ENCODE data around the gene RGS7. TPM values are rescaled to one million over a fixed set of nuclear protein-coding genes. Genes with fewer than 3 reads are reported as not detected.

Gene RGS7
- total and polyA plus RNA-seq, 2 of the 8 experiments (the other 6 are each of a cell fraction or from before 2014, with no cell fraction given) = 1.6 to 3.0 TPM

DNA sequence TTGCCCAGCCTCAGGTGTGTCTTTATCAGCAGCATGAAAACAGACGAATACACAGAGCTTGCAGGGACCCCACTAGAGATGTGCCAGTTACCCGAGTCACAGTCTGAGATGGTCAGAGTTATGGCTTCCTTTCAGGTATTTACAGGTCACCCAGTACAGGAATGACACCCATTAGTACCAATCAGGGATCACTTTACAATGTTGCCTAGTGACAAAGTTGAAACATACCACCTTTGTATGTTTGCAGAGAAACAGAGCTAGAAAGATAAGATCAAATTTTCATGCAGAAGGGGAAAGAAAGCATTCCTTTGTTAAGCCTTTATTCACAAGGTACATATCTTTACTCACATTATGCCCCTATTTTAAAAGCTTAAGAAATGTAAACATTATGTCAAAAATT lies 137.6 kb downstream of the RGS7 start:
- FAIRE-seq (no peak), DNase-seq (ENCODE audit: low read depth in 1 of 2, low spot score in 2 of 2) (no peak)
- Histone ChIP-seq H2AK5ac (ENCODE audit: low read depth, low read length) (no peak overlapping the region), H3K9me3 (ENCODE audit: insufficient read depth in 2 of 2, low read depth in 1 of 2, low read length in 1 of 2) (peaks cover 0 to 5% of the 10 kb centered on the region in 2 experiments; a peak in 1 of 4 replicates), H2BK120ac (replicated peaks; ENCODE audit: low read depth, low read length) (no peak overlapping the region), H3K4ac (replicated peaks; ENCODE audit: insufficient read length, low read depth, low read length) (no peak overlapping the region), H3K23ac (ENCODE audit: insufficient read length) (no peak overlapping the region), H3K36me3 (ENCODE audit: control insufficient read depth in 2 of 4, insufficient read depth in 4 of 4, low read length in 3 of 4) (no peaks in the 10 kb centered on the region), H3K79me1 (ENCODE audit: low read depth, low read length) (no peaks in the 10 kb centered on the region), H4K5ac (ENCODE audit: insufficient read length, low read depth, low read length) (no peak overlapping the region), H2BK20ac (ENCODE audit: low read length) (no peak overlapping the region), H3K79me2 (ENCODE audit: control insufficient read depth in 1 of 2, insufficient read depth in 2 of 2, low read length in 2 of 2) (no peaks in the 10 kb centered on the region), H3K14ac (ENCODE audit: insufficient read length) (no peak overlapping the region), H3K27ac (ENCODE audit: low read depth, low read length) (no peak overlapping the region), H4K91ac (replicated peaks; ENCODE audit: insufficient read length, low read length) (no peak overlapping the region), H3K4me3 (ENCODE audit: extremely low read depth in 1 of 4, insufficient read depth in 2 of 4, low read depth in 3 of 4, low read length in 4 of 4) (no peak overlapping the region), H4K20me1 (replicated peaks in 1 of 2; ENCODE audit: control insufficient read depth in 1 of 2, insufficient read depth in 2 of 2, low read length in 2 of 2) (no peaks in the 10 kb centered on the region), H2BK5ac (ENCODE audit: low read depth, low read length) (no peak overlapping the region), H3K9ac (replicated peaks in 1 of 4; ENCODE audit: extremely low read depth in 1 of 4, low read depth in 3 of 4, low read length in 3 of 4) (no peak overlapping the region), H2AFZ (ENCODE audit: low read length) (no peak overlapping the region; the same call in 1 of the 2 replicates), H3K4me1 (replicated peaks in 1 of 4; ENCODE audit: control insufficient read depth in 3 of 4, insufficient read depth in 4 of 4, low read length in 3 of 4) (peaks cover 0 to 6% (median 0%) of the 10 kb centered on the region in 4 experiments; a peak in 1 of 7 replicates), H3K18ac (ENCODE audit: extremely low read depth, low read length) (no peak overlapping the region), H3K23me2 (ENCODE audit: low read depth, low read length) (no peaks in the 10 kb centered on the region), H3K4me2 (ENCODE audit: insufficient read depth in 1 of 2, low read depth in 2 of 2, low read length in 2 of 2) (no peak overlapping the region), H4K8ac (ENCODE audit: extremely low read depth, insufficient read depth, low read length) (no peak overlapping the region), H2BK15ac (ENCODE audit: low read length) (no peak overlapping the region), H3K27me3 (replicated peaks in 1 of 4; ENCODE audit: control insufficient read depth in 3 of 4, extremely low read depth in 1 of 4, insufficient read depth in 3 of 4, low read length in 3 of 4) (peaks cover 0 to 1% (median 0%) of the 10 kb centered on the region in 4 experiments; a peak in 1 of 7 replicates), H3K56ac (replicated peaks; ENCODE audit: insufficient read length, low read depth, low read length) (no peak overlapping the region), H2BK12ac (ENCODE audit: low read depth, low read length) (peak overlapping the region; percentile 32; the same call in 1 of the 2 replicates)
- POLR2A ChIA-PET (ENCODE audit: partially characterized antibody) = no interaction called here
- CTCF ChIA-PET (ENCODE audit: partially characterized antibody) = interaction anchor here (0.8 to 1.0 kb wide), 4 partner anchors 17 to 252 kb away, joined by 3 to 5 read pairs (median 3); no protein-coding TSS in a partner anchor
- 74% methylated on average over 2 of the region's 2 CpGs; no CpG with 5 or more reads in 1 of the 2 experiments for WGBS, 2 experiments (ENCODE audit: extremely low coverage in 1 of 2, insufficient coverage in 1 of 2, insufficient read length in 1 of 2, insufficient replicate concordance in 2 of 2, low coverage in 1 of 2, low lambda C conversion rate in 2 of 2, missing lambda C conversion rate in 1 of 2)
- TF ChIP-seq NANOG (IDR thresholded peaks at IDR 0.05; ENCODE audit: insufficient read depth, low read depth, low read length, poor library complexity, severe bottlenecking) (no peak), SP4 (IDR thresholded peaks at IDR 0.05; ENCODE audit: low read length) (no peak), BCL11A (IDR thresholded peaks at IDR 0.05; ENCODE audit: low read depth in 2 of 2, low read length in 2 of 2) (no peak), CBX8 (IDR thresholded peaks at IDR 0.05; ENCODE audit: borderline replicate concordance, low read depth, low read length) (no peak), NRF1 (IDR thresholded peaks at IDR 0.05; ENCODE audit: low read depth, low read length) (no peak), RXRA (IDR thresholded peaks at IDR 0.05; ENCODE audit: insufficient read depth, low read depth, low read length) (no peak), JUND (IDR thresholded peaks at IDR 0.05; ENCODE audit: low read length) (no peak), PHF8 (conservative IDR thresholded peaks at IDR 0.05; ENCODE audit: low read depth, low read length) (no peak), TAF1 (IDR thresholded peaks at IDR 0.05; ENCODE audit: low read depth, low read length) (no peak), TAF7 (optimal IDR thresholded peaks at IDR 0.05; ENCODE audit: borderline replicate concordance, low read depth, low read length) (no peak), HDAC6 (IDR thresholded peaks at IDR 0.05; ENCODE audit: low read depth, low read length) (no peak)
- TF ChIP-seq, protein P1, sequence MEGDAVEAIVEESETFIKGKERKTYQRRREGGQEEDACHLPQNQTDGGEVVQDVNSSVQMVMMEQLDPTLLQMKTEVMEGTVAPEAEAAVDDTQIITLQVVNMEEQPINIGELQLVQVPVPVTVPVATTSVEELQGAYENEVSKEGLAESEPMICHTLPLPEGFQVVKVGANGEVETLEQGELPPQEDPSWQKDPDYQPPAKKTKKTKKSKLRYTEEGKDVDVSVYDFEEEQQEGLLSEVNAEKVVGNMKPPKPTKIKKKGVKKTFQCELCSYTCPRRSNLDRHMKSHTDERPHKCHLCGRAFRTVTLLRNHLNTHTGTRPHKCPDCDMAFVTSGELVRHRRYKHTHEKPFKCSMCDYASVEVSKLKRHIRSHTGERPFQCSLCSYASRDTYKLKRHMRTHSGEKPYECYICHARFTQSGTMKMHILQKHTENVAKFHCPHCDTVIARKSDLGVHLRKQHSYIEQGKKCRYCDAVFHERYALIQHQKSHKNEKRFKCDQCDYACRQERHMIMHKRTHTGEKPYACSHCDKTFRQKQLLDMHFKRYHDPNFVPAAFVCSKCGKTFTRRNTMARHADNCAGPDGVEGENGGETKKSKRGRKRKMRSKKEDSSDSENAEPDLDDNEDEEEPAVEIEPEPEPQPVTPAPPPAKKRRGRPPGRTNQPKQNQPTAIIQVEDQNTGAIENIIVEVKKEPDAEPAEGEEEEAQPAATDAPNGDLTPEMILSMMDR (IDR thresholded peaks at IDR 0.05; ENCODE audit: control extremely low read depth in 1 of 3, insufficient read depth in 1 of 3, low read depth in 1 of 3, low read length in 3 of 3) = no peak
